GM12878 (cell line): ENCODE measurements around the gene EXPH5. TPM values are rescaled to one million over a fixed set of nuclear protein-coding genes. Genes with fewer than 3 reads are reported as not detected.

Source experiments
- ATAC-seq: fragments of 200-7000 bp; cut with Tn5 transposase; 3 replicates; pipeline ENCODE4 v1.9.1; 2020; ENCODE audit warnings: mild to moderate bottlenecking, moderate library complexity
- BruUV-seq: library from RNA; stranded (reverse); fragments of 400-500 nt; replicated peaks from 2 replicates; lab custom pipeline; 2021; lab: Mats Ljungman, UMichigan
- CTCF ChIA-PET: fragments of 300-600 bp; sonication (Branson Sonifier 250); formaldehyde crosslinking; extraction: SDS; loops from one replicate; lab custom pipeline; 2021; ENCODE audit warnings: inconsistent platforms; lab: Yijun Ruan, JAX
- POLR2A ChIA-PET: fragments of 350-600 bp; formaldehyde crosslinking; extraction: SDS; loops from one replicate; lab custom pipeline; 2021; ENCODE audit warnings: inconsistent platforms; lab: Charles Lee
- RAD21 ChIA-PET: fragments of 300-600 bp; sonication (Branson Sonifier 250); formaldehyde crosslinking; loops from one replicate; lab custom pipeline; 2023; ENCODE audit warnings: antibody characterized with exemption; ENCODE audit not compliant: unreplicated experiment; lab: Charles Lee
- SMC1A ChIA-PET: fragments of 300-600 bp; sonication (Branson Sonifier 250); formaldehyde crosslinking; loops from one replicate; lab custom pipeline; 2023; ENCODE audit not compliant: unreplicated experiment, uncharacterized antibody; lab: Charles Lee
- DNase-seq: peaks from one replicate; pipeline ENCODE4 v3.0.0-alpha.2; 2011; ENCODE audit warnings: low read depth, low spot score
- FAIRE-seq: peaks from 3 replicates; lab custom pipeline; 2011; peaks lifted over from hg19 to GRCh38; lab: Jason Lieb, UNC
- H2AFZ ChIP-seq: 2 replicates; pipeline ENCODE4 v1.6.0; 2011; ENCODE audit warnings: low read depth, low read length, control low read depth; ENCODE audit not compliant: control insufficient read depth
- H3K27ac ChIP-seq: 2 replicates; pipeline ENCODE4 v1.5.1; 2011; ENCODE audit warnings: control low read depth; ENCODE audit not compliant: control insufficient read depth, insufficient read depth
- H3K27me3 ChIP-seq, 2 experiments: replicated peaks in 1 of 2; 2 replicates each; pipeline versions ENCODE4 v1.6.0 to v1.6.1; 2011; ENCODE audit warnings: low read length in 1 of 2; ENCODE audit not compliant: control insufficient read depth in 2 of 2, insufficient read depth in 2 of 2
- H3K36me3 ChIP-seq, 2 experiments: 2 replicates each; pipeline ENCODE4 v1.5.1; 2011; ENCODE audit warnings: low read length in 1 of 2; ENCODE audit not compliant: control insufficient read depth in 2 of 2, insufficient read depth in 2 of 2
- H3K4me1 ChIP-seq: 2 replicates; pipeline ENCODE4 v1.6.1; 2011; ENCODE audit warnings: mild to moderate bottlenecking, low read length, moderate library complexity, mixed read lengths; ENCODE audit not compliant: control insufficient read depth, insufficient read depth
- H3K4me2 ChIP-seq: 2 replicates; pipeline ENCODE4 v1.6.0; 2011; ENCODE audit warnings: control low read depth; ENCODE audit not compliant: control insufficient read depth, insufficient read depth
- H3K4me3 ChIP-seq: fragments of 200-600 bp; sonication (generic); 2 replicates; pipeline ENCODE4 v1.5.1; 2016
- H3K79me2 ChIP-seq: 2 replicates; pipeline ENCODE4 v1.6.0; 2011; ENCODE audit warnings: low read length; ENCODE audit not compliant: control insufficient read depth, insufficient read depth
- H3K9ac ChIP-seq: 2 replicates; pipeline ENCODE4 v1.8.0; 2011; ENCODE audit warnings: low read length, control low read depth, mixed read lengths; ENCODE audit not compliant: control insufficient read depth, insufficient read depth
- H3K9me3 ChIP-seq: replicated peaks from 3 replicates; pipeline ENCODE4 v1.5.1; 2011; ENCODE audit warnings: mild to moderate bottlenecking, low read length; ENCODE audit not compliant: control insufficient read depth, insufficient read depth
- H4K20me1 ChIP-seq: 2 replicates; pipeline ENCODE4 v1.6.0; 2011; ENCODE audit not compliant: control insufficient read depth, insufficient read depth
- ATF7 ChIP-seq: fragments of 450-650 bp; IDR thresholded peaks from 2 replicates; pipeline ENCODE4 v1.6.1; 2016; ENCODE audit warnings: low read depth, mild to moderate bottlenecking
- BCLAF1 ChIP-seq: fragments of 450-650 bp; IDR thresholded peaks from 2 replicates; pipeline ENCODE4 v1.6.1; 2017; ENCODE audit warnings: antibody characterized with exemption, mild to moderate bottlenecking, moderate library complexity
- CREB1 ChIP-seq: IDR thresholded peaks from 2 replicates; pipeline ENCODE4 v1.6.1; 2012; ENCODE audit warnings: low read depth, mild to moderate bottlenecking, inconsistent platforms
- POU2F2 ChIP-seq: IDR thresholded peaks from 3 replicates; pipeline ENCODE4 v1.6.1; 2011; ENCODE audit warnings: low read depth, mild to moderate bottlenecking, low read length, borderline replicate concordance
- RB1 ChIP-seq: fragments of 450-650 bp; formaldehyde crosslinking; IDR thresholded peaks from 2 replicates; pipeline ENCODE4 v1.6.1; 2017; ENCODE audit warnings: mild to moderate bottlenecking, borderline replicate concordance
- RCOR1 ChIP-seq: conservative IDR thresholded peaks from 2 replicates; pipeline ENCODE4 v1.6.1; 2012; ENCODE audit warnings: low read depth, low read length, improper control_type of control experiment
- SMAD1 ChIP-seq: fragments of 450-650 bp; IDR thresholded peaks from 2 replicates; pipeline ENCODE4 v1.6.1; 2018; ENCODE audit warnings: mild to moderate bottlenecking, low read depth; ENCODE audit not compliant: partially characterized antibody
- SREBF1 ChIP-seq: IDR thresholded peaks from 2 replicates; pipeline ENCODE4 v1.6.1; 2012; ENCODE audit warnings: mild to moderate bottlenecking, low read length
- SRF ChIP-seq, 2 experiments: IDR thresholded peaks; 2 replicates each; pipeline ENCODE4 v1.6.1; 2011; ENCODE audit warnings: low read depth in 2 of 2, low read length in 2 of 2, mild to moderate bottlenecking in 1 of 2, moderate library complexity in 1 of 2
- STAT3 ChIP-seq: IDR thresholded peaks from 2 replicates; pipeline ENCODE4 v1.6.1; 2011; ENCODE audit warnings: low read depth, low read length, improper control_type of control experiment
- SUZ12 ChIP-seq: fragments of 200-600 bp; sonication (generic); IDR thresholded peaks from one replicate; pipeline ENCODE4 v1.6.1; 2018; ENCODE audit warnings: antibody characterized with exemption, mild to moderate bottlenecking; ENCODE audit not compliant: unreplicated experiment
- ZBTB33 ChIP-seq: fragments of 450-650 bp; IDR thresholded peaks from 2 replicates; pipeline ENCODE4 v1.6.1; 2017; ENCODE audit warnings: mild to moderate bottlenecking
- WGBS: methylation state at CpG from one replicate; pipeline ENCODE4 v1.1.6; 2016; ENCODE audit warnings: low lambda C conversion rate; ENCODE audit not compliant: insufficient replicate concordance, insufficient coverage; ENCODE audit errors: missing lambda C conversion rate; 5-methylcytosine and 5-hydroxymethylcytosine counted together
- in situ Hi-C: fragments of 300-500 bp; cut with MboI; formaldehyde crosslinking; loops from 9 replicates; pipeline ENCODE4 v1.14.3; 2018; ENCODE audit warnings: mixed read lengths
- intact Hi-C: fragments of 100-400 bp; cut with micrococcal nuclease; formaldehyde crosslinking; loops from one replicate; pipeline ENCODE4 v1.14.2; 2022; ENCODE audit not compliant: unreplicated experiment
- polyA plus RNA-seq, 11 experiments: library from polyadenylated mRNA; depleted of rRNA in 4 of 11; unstranded in 6 of 11; stranded (reverse) in 5 of 11; fragments of >200 nt; fragmentation: Nextera tagmentation in 4 of 11; fragmentation: Illumina TruSeq in 1 of 11; extraction: Ambion mirVana in 4 of 11; extraction: Trizol in 1 of 11; gene quantifications; 1 replicate in 1 of 11; 2 replicates in 10 of 11; pipeline versions ENCODE4 v1.2.1 to v1.2.3, GENCODE V29; 2011 to 2016; ENCODE audit warnings: inconsistent platforms in 2 of 11, missing spikeins in 2 of 11, low read depth in 1 of 11
- total RNA-seq, 4 experiments: library from RNA; depleted of rRNA in 3 of 4; stranded (reverse); fragments of >200 nt in 3 of 4; fragmentation: Illumina TruSeq in 1 of 4; extraction: Trizol in 1 of 4; gene quantifications; 2 replicates each; pipeline versions ENCODE4 v1.2.1 to v1.2.3, GENCODE V29; 2013 to 2021

Gene EXPH5
- total and polyA plus RNA-seq, 10 of the 15 experiments (the other 5 are each of a cell fraction or from before 2014, with no cell fraction given), result 0.69 to 11.1 (median 4.3) TPM

- H3K4me2 ChIP-seq, result no peak overlapping the region
- ChIA-PET POLR2A (interaction anchor here (0.8 to 1.9 kb wide), 2 partner anchors 14 to 16 kb away, joined by 3 to 4 read pairs; no protein-coding TSS in a partner anchor), RAD21 (interaction anchor here (0.6 to 0.7 kb wide), 2 partner anchors 12 to 900 kb away, joined by 3 to 4 read pairs; no protein-coding TSS in a partner anchor), SMC1A (interaction anchor here (1.2 kb wide), 1 partner anchor 11 kb away, joined by 3 read pairs; no protein-coding TSS in a partner anchor), CTCF (no interaction called here)
- no peak for DNase-seq
- no TSS peak for BruUV-seq
- no peak overlapping the region for H2AFZ ChIP-seq
- no peaks in the 10 kb centered on the region for H3K4me1 ChIP-seq
- no peak overlapping the region for H3K27ac ChIP-seq
- WGBS, result 83% methylated on average over 11 of the region's 11 CpGs
- no peaks in the 10 kb centered on the region for H3K79me2 ChIP-seq
- ATAC-seq, result no peak
- H3K9me3 ChIP-seq, result no peaks in the 10 kb centered on the region
- no peaks in the 10 kb centered on the region for H3K27me3 ChIP-seq
- H3K9ac ChIP-seq, result no peak overlapping the region
- FAIRE-seq, result no peak
- TF ChIP-seq CREB1 (no peak), SRF (IDR thresholded peaks at IDR 0.05; ENCODE audit: low read depth in 2 of 2, low read length in 2 of 2) (no peak), RCOR1 (no peak)
- no peaks in the 10 kb centered on the region for H3K36me3 ChIP-seq
- H4K20me1 ChIP-seq, result no peaks in the 10 kb centered on the region
- H3K4me3 ChIP-seq, result no peak overlapping the region
- intact Hi-C loops, result no loop called here
- in situ Hi-C loops, result no loop called here
Observed at GRCh38 chr11:108568195-108568858, 25.2 kb downstream of the EXPH5 start.

- no peak overlapping the region for H3K4me2 ChIP-seq
- H3K36me3 ChIP-seq, result no peaks in the 10 kb centered on the region
- H3K27me3 ChIP-seq, result no peaks in the 10 kb centered on the region
- H4K20me1 ChIP-seq, result no peaks in the 10 kb centered on the region
- no peak for FAIRE-seq
- ChIA-PET CTCF (interaction anchor here (1.2 kb wide), 1 partner anchor 10 kb away, joined by 4 read pairs; no protein-coding TSS in a partner anchor), SMC1A (interaction anchor here (0.6 to 1.3 kb wide), 4 partner anchors 14 to 90 kb away, joined by 3 read pairs; no protein-coding TSS in a partner anchor), RAD21 (interaction anchor here (0.8 kb wide), 1 partner anchor 82 kb away, joined by 3 read pairs; no protein-coding TSS in a partner anchor), POLR2A (interaction anchor here (1.4 kb wide), 1 partner anchor 13 kb away, joined by 3 read pairs; no protein-coding TSS in a partner anchor)
- no peaks in the 10 kb centered on the region for H3K9me3 ChIP-seq
- H3K4me3 ChIP-seq, result no peak overlapping the region
- BruUV-seq, result no TSS peak
- no peak for DNase-seq
- WGBS, result 42% methylated on average over 3 of the region's 3 CpGs
- no peaks in the 10 kb centered on the region for H3K4me1 ChIP-seq
- in situ Hi-C loops, result no loop called here
- intact Hi-C loops, result no loop called here
- H3K9ac ChIP-seq, result no peak overlapping the region
- H3K27ac ChIP-seq, result no peak overlapping the region
- H3K79me2 ChIP-seq, result no peaks in the 10 kb centered on the region
- H2AFZ ChIP-seq, result no peak overlapping the region
- no peak for ATAC-seq
- TF ChIP-seq RB1, result no peak
- TF ChIP-seq BCLAF1, result no peak
- TF ChIP-seq SUZ12, result no peak
- no peak for TF ChIP-seq SMAD1
- TF ChIP-seq ATF7, result no peak
- TF ChIP-seq SREBF1, result no peak
- TF ChIP-seq STAT3, result no peak
- no peak for TF ChIP-seq POU2F2
- no peak for TF ChIP-seq ZBTB33
Observed at GRCh38 chr11:108565653-108566052, 27.9 kb downstream of the EXPH5 start.
